ENCODE results near the gene ATP10A.
"Not testable (repeated sequence)": the region's sequence is repeated elsewhere in the genome, so short reads cannot be mapped to it uniquely, and the experiment has no call there.

ATP10A gene

GRCh38 chr15:25770618-25771337, 92.3 kb downstream of the ATP10A start:
- DNase-seq: no peak

- no peak for DNase-seq
Observed at GRCh38 chr15:25770031-25770430, 93.1 kb downstream of the ATP10A start.

- DNase-seq: no peak
Observed at GRCh38 chr15:25768271-25768670, 94.9 kb downstream of the ATP10A start.

- DNase-seq: no peak
Observed at GRCh38 chr15:25767356-25768151, 95.6 kb downstream of the ATP10A start.

- DNase-seq: no peak
Observed at GRCh38 chr15:25766417-25766816, 96.7 kb downstream of the ATP10A start.

GRCh38 chr15:25764980-25765735, 98.0 kb downstream of the ATP10A start:
- DNase-seq: no peak

GRCh38 chr15:25763954-25764353, 99.2 kb downstream of the ATP10A start:
- no peak for DNase-seq

GRCh38 chr15:25763331-25763751, 99.8 kb downstream of the ATP10A start:
- DNase-seq: no peak

- no peak for DNase-seq
Observed at GRCh38 chr15:25761971-25762662, 101.0 kb downstream of the ATP10A start.

- DNase-seq: no peak
Observed at GRCh38 chr15:25759421-25759820, 103.7 kb downstream of the ATP10A start.

- DNase-seq: not testable (repeated sequence)
Observed at GRCh38 chr15:25758612-25759011, 104.5 kb downstream of the ATP10A start.

GRCh38 chr15:25743548-25744275, 119.4 kb downstream of the ATP10A start:
- DNase-seq: no peak

- DNase-seq: no peak
Observed at GRCh38 chr15:25742776-25743547, 120.2 kb downstream of the ATP10A start.

GRCh38 chr15:25742041-25742730, 120.9 kb downstream of the ATP10A start:
- DNase-seq: no peak

GRCh38 chr15:25741256-25741580, 121.9 kb downstream of the ATP10A start:
- DNase-seq: no peak

- DNase-seq: no peak
Observed at GRCh38 chr15:25740383-25741255, 122.5 kb downstream of the ATP10A start.

- DNase-seq: no peak
Observed at GRCh38 chr15:25739687-25740121, 123.4 kb downstream of the ATP10A start.

GRCh38 chr15:25738171-25738965, 124.8 kb downstream of the ATP10A start:
- no peak for DNase-seq

GRCh38 chr15:25737218-25737643, 125.9 kb downstream of the ATP10A start:
- DNase-seq: no peak
